ENCODE measurements around the gene ATP1A2.

Gene ATP1A2

DNA sequence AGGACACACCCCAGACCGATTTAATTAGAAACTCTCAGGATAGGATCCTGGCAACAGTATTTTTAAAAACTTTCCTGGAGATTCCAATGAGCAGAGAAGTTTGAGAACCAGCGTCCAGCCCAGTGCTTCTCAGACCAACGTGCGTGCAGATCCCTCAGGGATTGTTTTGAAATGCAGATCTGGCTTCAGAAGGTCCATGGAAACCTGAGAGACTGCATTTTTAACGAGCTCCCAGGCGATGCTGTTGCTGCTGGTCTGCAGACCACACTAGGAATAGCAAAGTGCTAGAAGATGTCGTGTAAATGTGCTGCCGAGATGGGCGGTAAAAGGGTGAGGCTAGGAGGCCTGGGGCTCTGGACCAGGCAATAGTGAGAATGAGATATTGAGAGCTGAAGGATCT, 56.4 kb downstream of the ATP1A2 start:
- no peak for DNase-seq (ENCODE audit: low read depth)

DNA sequence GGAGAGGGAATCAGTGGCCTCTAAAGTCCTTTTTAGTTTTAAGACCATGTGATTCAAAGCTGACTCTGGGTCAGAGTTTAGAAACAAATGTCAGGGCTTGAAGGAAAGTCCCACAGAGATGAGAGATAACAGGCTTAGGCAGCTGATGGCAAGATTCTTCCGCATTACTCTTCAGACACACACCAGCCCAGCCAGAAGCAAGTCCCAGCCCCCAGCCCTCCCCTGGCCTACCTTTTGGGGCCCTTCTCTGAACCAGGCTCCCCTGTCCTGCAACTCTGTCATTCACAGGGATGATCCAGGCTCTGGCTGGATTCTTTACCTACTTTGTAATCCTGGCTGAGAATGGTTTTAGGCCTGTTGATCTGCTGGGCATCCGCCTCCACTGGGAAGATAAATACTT, 61.7 kb downstream of the ATP1A2 start:
- DNase-seq (ENCODE audit: low read depth): no peak

DNA sequence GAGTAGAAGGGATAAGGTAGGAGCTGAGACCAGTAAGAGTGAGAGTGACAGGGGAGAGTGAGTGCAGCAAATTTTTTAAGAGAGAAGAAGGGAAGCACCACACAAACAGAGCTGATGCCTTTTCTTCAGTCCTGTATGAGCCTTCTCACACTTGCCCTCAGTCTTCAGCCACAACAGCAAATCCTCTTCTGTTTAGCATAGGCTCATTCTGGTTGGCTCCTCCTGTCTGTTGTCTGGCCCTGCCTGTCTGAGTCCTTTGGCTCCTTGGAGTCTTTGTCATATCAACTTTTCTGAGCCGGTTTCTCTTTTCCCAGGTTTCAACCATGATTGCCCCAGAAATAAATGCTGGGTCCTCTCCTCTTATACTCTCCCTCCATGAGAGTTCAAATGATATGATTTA, 62.1 kb downstream of the ATP1A2 start:
- DNase-seq (ENCODE audit: low read depth): no peak

- no peak for DNase-seq (ENCODE audit: low read depth)
Measured at GRCh38 chr1:160178731-160179130, 63.2 kb downstream of the ATP1A2 start.

- DNase-seq (ENCODE audit: low read depth): no peak
Measured at GRCh38 chr1:160179336-160179735, 63.8 kb downstream of the ATP1A2 start.

DNA sequence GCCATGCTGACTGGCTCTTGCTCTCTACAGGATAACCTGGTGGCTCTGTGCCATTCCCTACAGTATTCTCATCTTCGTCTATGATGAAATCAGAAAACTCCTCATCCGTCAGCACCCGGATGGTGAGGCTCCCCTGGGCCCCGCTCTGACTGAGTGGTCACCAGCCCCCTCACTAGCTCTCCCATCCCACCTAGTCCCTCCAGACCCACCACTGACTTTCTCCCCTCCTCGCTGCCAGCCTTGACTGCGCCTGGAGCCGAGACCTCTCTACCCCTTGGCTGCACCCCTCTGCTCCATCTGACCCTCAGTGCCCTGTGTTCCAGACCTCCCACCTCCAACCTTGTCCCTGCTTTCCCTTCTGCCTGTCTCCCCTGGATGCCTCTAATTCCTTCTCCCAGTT, 70.7 kb downstream of the ATP1A2 start:
- no peak for DNase-seq (ENCODE audit: low read depth)

DNA sequence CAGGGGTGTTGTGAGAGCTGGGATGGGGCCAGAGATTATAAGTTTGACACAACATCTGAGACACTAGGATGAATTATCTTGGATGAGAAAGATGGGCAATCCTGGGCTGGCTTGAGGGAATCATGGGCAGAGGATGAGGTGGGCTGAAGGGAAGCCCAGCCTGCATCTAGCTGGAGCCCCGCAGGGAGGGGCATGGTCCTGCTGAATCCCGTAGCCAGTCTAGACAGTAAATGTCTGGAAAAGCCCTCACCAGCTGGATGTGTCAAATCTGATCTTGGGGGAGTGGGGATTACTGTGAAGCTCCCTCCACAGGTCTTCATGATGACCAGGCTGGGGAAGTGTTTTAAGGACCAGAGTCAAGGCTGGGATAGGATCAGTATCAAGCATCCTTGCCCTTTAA, 71.2 kb downstream of the ATP1A2 start:
- DNase-seq (ENCODE audit: low read depth): no peak

- no peak for DNase-seq (ENCODE audit: low read depth)
Measured at GRCh38 chr1:160187407-160187806, 71.8 kb downstream of the ATP1A2 start.

DNA sequence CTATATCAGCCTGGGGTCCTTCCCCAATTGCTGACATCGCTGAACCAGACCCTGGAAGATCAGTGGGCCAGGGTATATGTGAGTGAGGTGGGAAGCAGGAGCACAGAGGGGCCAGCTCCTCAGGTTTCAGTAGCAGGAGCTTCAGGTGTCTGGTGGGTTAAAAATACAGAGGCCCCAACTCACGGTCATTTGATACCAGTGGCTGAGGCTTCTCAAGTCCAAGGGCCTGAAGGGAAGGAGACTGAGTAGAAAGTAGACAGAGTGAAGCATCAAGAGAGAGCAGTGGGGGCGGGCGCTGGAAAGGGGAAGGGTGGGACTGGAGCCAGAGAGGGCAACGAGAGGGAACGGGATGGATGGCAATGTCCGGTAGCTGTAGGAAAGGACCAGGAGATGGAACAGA, 72.8 kb downstream of the ATP1A2 start:
- no peak for DNase-seq (ENCODE audit: low read depth)

DNA sequence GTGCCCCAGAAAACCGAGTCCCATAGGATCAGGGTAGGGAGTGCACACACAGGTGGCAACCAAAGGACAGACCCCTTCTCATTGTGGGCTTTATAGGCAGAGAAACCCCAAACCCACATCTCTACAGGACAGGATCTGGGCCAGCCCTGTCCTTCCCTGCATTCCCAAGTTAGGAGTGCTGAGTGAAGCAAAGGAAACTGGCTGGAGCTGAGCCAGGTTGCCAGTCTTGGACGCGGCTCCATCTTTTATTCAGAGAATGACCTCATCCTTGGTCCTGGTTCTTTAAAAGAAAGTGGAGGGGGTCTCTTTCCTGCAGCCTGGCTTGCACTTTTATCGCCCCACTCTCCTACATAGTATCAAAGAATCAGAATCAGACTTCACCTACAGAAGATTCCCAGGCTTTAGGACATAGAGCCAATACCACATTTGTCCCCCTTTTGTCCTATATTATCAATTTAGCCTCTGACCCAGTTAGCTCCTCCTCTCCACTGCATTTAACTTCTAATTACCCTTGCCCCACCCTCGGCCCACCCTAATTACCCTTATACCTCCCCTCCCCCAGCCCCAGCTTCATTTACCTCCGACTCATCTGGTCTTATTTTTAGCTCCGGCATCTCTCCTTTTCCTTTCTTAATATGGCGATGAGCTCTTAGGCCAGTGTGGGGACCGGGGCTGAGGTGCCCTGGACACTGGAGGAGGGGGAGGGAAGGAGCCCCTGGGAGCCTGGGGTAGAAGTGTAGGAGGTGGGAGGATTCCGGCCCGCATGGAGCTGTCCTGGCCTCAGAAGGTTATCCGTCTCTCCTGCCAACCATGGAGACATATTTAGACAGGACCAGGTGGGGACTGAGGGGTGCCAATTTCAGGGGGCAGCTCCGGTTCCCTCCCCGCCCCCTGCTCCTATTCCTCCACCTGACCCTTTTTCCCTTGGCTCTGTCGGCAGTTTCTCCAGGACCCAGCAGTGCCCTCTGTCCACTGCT, 74.4 kb downstream of the ATP1A2 start, which contains the start of gene CASQ1:
Gene CASQ1, plus strand, starts transcription at position 927 of the 977 bp plus-strand sequence. CDS start 177 bp downstream, outside the sequence.
- no peak for DNase-seq (ENCODE audit: low read depth)

- no peak for DNase-seq (ENCODE audit: low read depth)
Measured at GRCh38 chr1:160191756-160192155, 76.2 kb downstream of the ATP1A2 start.

GRCh38 chr1:160192234-160192633, 76.7 kb downstream of the ATP1A2 start:
- no peak for DNase-seq (ENCODE audit: low read depth)

Data from GM04503 (cell line).